Measurements from ENCODE around the gene HTATSF1. TPM values are rescaled to one million over a fixed set of nuclear protein-coding genes. Genes with fewer than 3 reads are reported as not detected.

Gene HTATSF1
- 51.3 to 66.8 TPM (median 60.2 TPM) in 5 replicates for total RNA-seq (2022; extraction: Qiagen RNA extraction; ENCODE audit: low read depth)

GRCh38 chrX:136497556-136498052, at the start of gene HTATSF1:
Gene HTATSF1 (plus strand): TSS chrX:136497592. CDS start chrX:136497685, 93 bp downstream.

DNA sequence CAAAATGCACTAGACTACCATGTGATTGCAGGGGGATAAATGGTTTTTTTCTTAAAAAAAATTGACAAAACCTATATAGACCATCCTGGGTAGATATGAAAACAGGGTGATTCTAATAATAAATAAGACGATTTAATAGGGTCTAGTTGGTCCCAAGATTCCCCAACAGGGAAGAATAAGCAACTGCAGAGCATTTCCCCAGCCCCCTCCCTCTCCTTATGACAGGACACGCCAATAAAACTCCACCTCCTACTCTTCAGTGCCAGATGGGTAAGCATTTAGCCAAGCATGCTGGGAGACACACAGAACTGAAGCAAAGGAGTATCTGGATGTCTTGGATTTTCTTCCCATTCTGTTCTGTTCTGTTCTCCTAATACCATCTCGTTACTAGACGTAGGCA, 9.7 kb upstream of the HTATSF1 start, which contains the start of gene BRS3:
BRS3 (plus strand) TSS at position 301 of the 400 bp plus-strand sequence. CDS start 168 bp downstream, outside the sequence.

GRCh38 chrX:136531951-136532350, 34.6 kb downstream of the HTATSF1 start, which contains the start of gene VGLL1:
Gene VGLL1 (plus strand): TSS chrX:136532215. CDS start chrX:136536021, 3,806 bp downstream.

Other genes starting within 250 kb of the HTATSF1 start
- gene MAP7D3, start 246.2 kb upstream of the HTATSF1 start, total RNA-seq (2022; extraction: Qiagen RNA extraction; ENCODE audit: low read depth) = 12.1 to 15.1 TPM (median 14.3 TPM) in 5 replicates
- gene ADGRG4, start 196.6 kb upstream of the HTATSF1 start, total RNA-seq (2022; extraction: Qiagen RNA extraction; ENCODE audit: low read depth) = not detected in 5 replicates
- gene BRS3, start 9.6 kb upstream of the HTATSF1 start, total RNA-seq (2022; extraction: Qiagen RNA extraction; ENCODE audit: low read depth) = not detected in 5 replicates
- not detected in 5 replicates for gene VGLL1, start 34.6 kb downstream of the HTATSF1 start, total RNA-seq (2022; extraction: Qiagen RNA extraction; ENCODE audit: low read depth)
- gene CD40LG, start 150.6 kb downstream of the HTATSF1 start, total RNA-seq (2022; extraction: Qiagen RNA extraction; ENCODE audit: low read depth) = not detected in 5 replicates

Data from A549 treated with DMSO at 1 μM for 4 hours (cell line).